Neural progenitor cell (in vitro differentiated cells): ENCODE measurements around the gene PRKAG3. TPM values are rescaled to one million over a fixed set of nuclear protein-coding genes. Genes with fewer than 3 reads are reported as not detected.

Experiments
- DNase-seq: peaks from one replicate; pipeline ENCODE4 v3.0.0-alpha.2; 2016; ENCODE audit warnings: low spot score
- H2AFZ ChIP-seq: fragments of 200-600 bp; sonication (generic); replicated peaks from 2 replicates; pipeline ENCODE4 v1.6.1; 2016; ENCODE audit warnings: antibody characterized with exemption
- H3F3A ChIP-seq: fragments of 200-600 bp; sonication (generic); 2 replicates; pipeline ENCODE4 v1.6.1; 2016; ENCODE audit warnings: antibody characterized with exemption, low read depth
- H3K27ac ChIP-seq: fragments of 200-600 bp; sonication (generic); 2 replicates; pipeline ENCODE4 v1.5.1; 2016; ENCODE audit warnings: mild to moderate bottlenecking
- H3K27me3 ChIP-seq: fragments of 200-600 bp; sonication (generic); 2 replicates; pipeline ENCODE4 v1.6.1; 2016; ENCODE audit warnings: mild to moderate bottlenecking, moderate library complexity
- H3K36me3 ChIP-seq: fragments of 200-600 bp; sonication (generic); 2 replicates; pipeline ENCODE4 v1.5.1; 2016
- H3K4me1 ChIP-seq: fragments of 200-600 bp; sonication (generic); 2 replicates; pipeline ENCODE4 v1.6.1; 2016; ENCODE audit warnings: mixed run types
- H3K4me2 ChIP-seq: fragments of 200-600 bp; sonication (generic); 2 replicates; pipeline ENCODE4 v1.6.1; 2016
- H3K4me3 ChIP-seq: fragments of 200-600 bp; sonication (generic); 2 replicates; pipeline ENCODE4 v1.5.1; 2016
- H3K79me2 ChIP-seq: fragments of 200-600 bp; sonication (generic); 2 replicates; pipeline ENCODE4 v1.6.1; 2016; ENCODE audit warnings: low read depth
- H3K9ac ChIP-seq: fragments of 200-600 bp; sonication (generic); 2 replicates; pipeline ENCODE4 v1.6.1; 2016
- H3K9me3 ChIP-seq: fragments of 200-600 bp; sonication (generic); 2 replicates; pipeline ENCODE4 v1.5.1; 2016; ENCODE audit warnings: low read depth
- H4K20me1 ChIP-seq: fragments of 200-600 bp; sonication (generic); 2 replicates; pipeline ENCODE4 v1.6.1; 2016; ENCODE audit warnings: low read depth
- H3K27ac Mint-ChIP-seq: 3 replicates; pipeline ENCODE4 v1.8.0; 2021; ENCODE audit warnings: mixed read lengths
- H3K27me3 Mint-ChIP-seq: 2 replicates; pipeline ENCODE4 v1.8.0; 2022; ENCODE audit warnings: low read depth, mild to moderate bottlenecking, inconsistent platforms, moderate library complexity, mixed read lengths; ENCODE audit not compliant: insufficient read depth
- H3K36me3 Mint-ChIP-seq: 3 replicates; pipeline ENCODE4 v1.8.0; 2021; ENCODE audit warnings: mixed read lengths
- H3K4me1 Mint-ChIP-seq: 3 replicates; pipeline ENCODE4 v1.8.0; 2021; ENCODE audit warnings: mixed read lengths
- H3K4me3 Mint-ChIP-seq: 3 replicates; pipeline ENCODE4 v1.8.0; 2021; ENCODE audit warnings: mild to moderate bottlenecking, moderate library complexity, mixed read lengths
- H3K9me3 Mint-ChIP-seq: 3 replicates; pipeline ENCODE4 v1.8.0; 2020; ENCODE audit warnings: mixed read lengths
- EZH2 ChIP-seq: fragments of 200-600 bp; sonication (generic); IDR thresholded peaks from 2 replicates; pipeline ENCODE4 v1.6.1; 2017; ENCODE audit warnings: antibody characterized with exemption, mild to moderate bottlenecking, moderate library complexity
- EZH2phosphoT487 ChIP-seq: fragments of 200-600 bp; sonication (generic); IDR thresholded peaks from 2 replicates; pipeline ENCODE4 v1.6.1; 2017; ENCODE audit warnings: antibody characterized with exemption
- total RNA-seq: library from RNA; depleted of rRNA; stranded (reverse); fragments of >200 nt; gene quantifications from 2 replicates; pipeline ENCODE4 v1.2.3, GENCODE V29; 2015; ENCODE audit warnings: low replicate concordance
- TF ChIP-seq, protein P1 (sequence below): fragments of 200-600 bp; sonication (generic); IDR thresholded peaks from 2 replicates; pipeline ENCODE4 v1.5.1; 2017; ENCODE audit warnings: antibody characterized with exemption, mild to moderate bottlenecking

The PRKAG3 gene
- total RNA-seq, 1 donor from 2014 or later = not detected

DNA sequence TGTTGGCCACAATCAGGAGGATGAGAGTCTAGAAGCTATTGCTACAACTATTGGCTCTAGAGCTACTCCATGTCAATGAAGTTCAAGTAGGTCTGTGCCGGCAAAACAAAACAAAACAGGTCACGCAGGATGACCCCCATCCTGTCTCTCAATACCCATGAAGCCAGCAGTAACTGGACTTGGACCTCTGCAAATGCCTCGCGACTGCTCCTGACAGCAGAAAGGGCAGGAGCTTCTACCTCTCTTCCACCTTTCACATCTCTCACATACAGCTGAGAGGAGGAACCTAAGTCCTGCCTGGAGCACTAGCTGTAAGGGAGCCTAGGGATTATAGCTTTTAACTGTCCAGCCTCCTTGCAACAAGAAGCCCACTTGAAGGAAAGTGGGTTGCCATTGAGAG lies 16.0 kb downstream of the PRKAG3 start:
- Histone ChIP-seq H3K36me3 (no peaks in the 10 kb centered on the region), H3F3A (no peaks in the 10 kb centered on the region), H3K9ac (no peak overlapping the region), H3K27me3 (no peaks in the 10 kb centered on the region), H3K9me3 (no peaks in the 10 kb centered on the region), H3K4me1 (no peaks in the 10 kb centered on the region), H3K27ac (no peak overlapping the region), H3K4me3 (no peak overlapping the region), H3K79me2 (no peaks in the 10 kb centered on the region), H4K20me1 (no peaks in the 10 kb centered on the region), H3K4me2 (no peak overlapping the region), H2AFZ (no peak overlapping the region)
- Mint-ChIP-seq H3K27ac (no peak overlapping the region), H3K36me3 (no peaks in the 10 kb centered on the region), H3K9me3 (no peaks in the 10 kb centered on the region), H3K27me3 (peaks cover 3% of the 10 kb centered on the region), H3K4me3 (no peak overlapping the region), H3K4me1 (no peaks in the 10 kb centered on the region)
- no peak for TF ChIP-seq EZH2
- no peak for TF ChIP-seq EZH2phosphoT487
- TF ChIP-seq, protein P1, sequence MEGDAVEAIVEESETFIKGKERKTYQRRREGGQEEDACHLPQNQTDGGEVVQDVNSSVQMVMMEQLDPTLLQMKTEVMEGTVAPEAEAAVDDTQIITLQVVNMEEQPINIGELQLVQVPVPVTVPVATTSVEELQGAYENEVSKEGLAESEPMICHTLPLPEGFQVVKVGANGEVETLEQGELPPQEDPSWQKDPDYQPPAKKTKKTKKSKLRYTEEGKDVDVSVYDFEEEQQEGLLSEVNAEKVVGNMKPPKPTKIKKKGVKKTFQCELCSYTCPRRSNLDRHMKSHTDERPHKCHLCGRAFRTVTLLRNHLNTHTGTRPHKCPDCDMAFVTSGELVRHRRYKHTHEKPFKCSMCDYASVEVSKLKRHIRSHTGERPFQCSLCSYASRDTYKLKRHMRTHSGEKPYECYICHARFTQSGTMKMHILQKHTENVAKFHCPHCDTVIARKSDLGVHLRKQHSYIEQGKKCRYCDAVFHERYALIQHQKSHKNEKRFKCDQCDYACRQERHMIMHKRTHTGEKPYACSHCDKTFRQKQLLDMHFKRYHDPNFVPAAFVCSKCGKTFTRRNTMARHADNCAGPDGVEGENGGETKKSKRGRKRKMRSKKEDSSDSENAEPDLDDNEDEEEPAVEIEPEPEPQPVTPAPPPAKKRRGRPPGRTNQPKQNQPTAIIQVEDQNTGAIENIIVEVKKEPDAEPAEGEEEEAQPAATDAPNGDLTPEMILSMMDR = no peak
- DNase-seq = no peak

- H3K36me3 Mint-ChIP-seq = no peaks in the 10 kb centered on the region
- no peak for TF ChIP-seq EZH2phosphoT487
- TF ChIP-seq EZH2 = no peak
- no peak overlapping the region for H3K4me3 Mint-ChIP-seq
- no peak overlapping the region for H3K27ac Mint-ChIP-seq
- no peak overlapping the region for H3K9ac ChIP-seq
- no peaks in the 10 kb centered on the region for H3K27me3 ChIP-seq
- H3K9me3 Mint-ChIP-seq = no peaks in the 10 kb centered on the region
- H4K20me1 ChIP-seq = no peaks in the 10 kb centered on the region
- H3K79me2 ChIP-seq = no peaks in the 10 kb centered on the region
- H3K4me1 ChIP-seq = no peaks in the 10 kb centered on the region
- no peak overlapping the region for H3K4me2 ChIP-seq
- H3K36me3 ChIP-seq = no peaks in the 10 kb centered on the region
- no peak overlapping the region for H2AFZ ChIP-seq
- H3K4me1 Mint-ChIP-seq = no peaks in the 10 kb centered on the region
- H3K9me3 ChIP-seq = no peaks in the 10 kb centered on the region
- no peak overlapping the region for H3K27ac ChIP-seq
- H3F3A ChIP-seq = no peaks in the 10 kb centered on the region
- H3K4me3 ChIP-seq = no peak overlapping the region
- no peak for DNase-seq
- peaks cover 3% of the 10 kb centered on the region for H3K27me3 Mint-ChIP-seq
These were observed 16.4 kb downstream of the PRKAG3 start for GRCh38 chr2:218815244-218815637.

DNA sequence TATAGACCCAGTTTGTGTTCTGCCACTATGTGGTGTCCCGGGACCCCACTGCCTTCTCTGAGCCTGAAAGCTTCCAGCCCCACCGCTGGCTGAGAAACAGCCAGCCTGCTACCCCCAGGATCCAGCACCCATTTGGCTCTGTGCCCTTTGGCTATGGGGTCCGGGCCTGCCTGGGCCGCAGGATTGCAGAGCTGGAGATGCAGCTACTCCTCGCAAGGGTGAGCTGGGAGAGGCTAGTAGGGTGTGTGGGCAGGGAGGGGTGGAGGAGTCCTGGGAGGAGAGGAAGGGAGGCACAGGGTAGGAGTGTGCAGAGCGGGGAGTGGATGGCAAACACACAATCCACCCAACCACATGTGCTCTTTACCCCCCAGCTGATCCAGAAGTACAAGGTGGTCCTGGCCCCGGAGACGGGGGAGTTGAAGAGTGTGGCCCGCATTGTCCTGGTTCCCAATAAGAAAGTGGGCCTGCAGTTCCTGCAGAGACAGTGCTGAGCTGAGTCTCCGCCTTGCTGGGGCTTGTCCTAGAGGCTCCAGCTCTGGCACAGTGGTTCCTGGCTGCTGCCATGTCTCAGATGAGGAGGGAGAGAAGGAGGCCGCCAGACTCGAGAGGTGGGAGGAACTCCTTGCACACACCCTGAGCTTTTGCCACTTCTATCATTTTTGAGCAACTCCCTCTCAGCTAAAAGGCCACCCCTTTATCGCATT lies 16.9 kb downstream of the PRKAG3 start:
- Histone ChIP-seq H2AFZ (no peak overlapping the region), H3K4me2 (no peak overlapping the region), H3F3A (no peaks in the 10 kb centered on the region), H3K27me3 (no peaks in the 10 kb centered on the region), H3K36me3 (no peaks in the 10 kb centered on the region), H4K20me1 (no peaks in the 10 kb centered on the region), H3K9ac (no peak overlapping the region), H3K4me1 (no peaks in the 10 kb centered on the region), H3K9me3 (no peaks in the 10 kb centered on the region), H3K79me2 (no peaks in the 10 kb centered on the region), H3K4me3 (no peak overlapping the region), H3K27ac (no peak overlapping the region)
- H3K27me3 Mint-ChIP-seq = peaks cover 3% of the 10 kb centered on the region
- TF ChIP-seq EZH2phosphoT487 = no peak
- no peak for TF ChIP-seq EZH2
- TF ChIP-seq, protein P1 = no peak
- no peak overlapping the region for H3K4me3 Mint-ChIP-seq
- no peaks in the 10 kb centered on the region for H3K4me1 Mint-ChIP-seq
- no peaks in the 10 kb centered on the region for H3K9me3 Mint-ChIP-seq
- no peaks in the 10 kb centered on the region for H3K36me3 Mint-ChIP-seq
- no peak overlapping the region for H3K27ac Mint-ChIP-seq
- DNase-seq = no peak

- Histone ChIP-seq H3K9ac (no peak overlapping the region), H3K79me2 (no peaks in the 10 kb centered on the region), H3K4me2 (no peak overlapping the region), H3F3A (no peaks in the 10 kb centered on the region), H3K4me1 (no peaks in the 10 kb centered on the region), H3K9me3 (no peaks in the 10 kb centered on the region), H3K4me3 (no peak overlapping the region), H3K36me3 (no peaks in the 10 kb centered on the region), H3K27ac (no peak overlapping the region), H3K27me3 (no peaks in the 10 kb centered on the region), H4K20me1 (no peaks in the 10 kb centered on the region), H2AFZ (no peak overlapping the region)
- Mint-ChIP-seq H3K4me1 (no peaks in the 10 kb centered on the region), H3K27me3 (peaks cover 3% of the 10 kb centered on the region), H3K9me3 (no peaks in the 10 kb centered on the region), H3K27ac (no peak overlapping the region), H3K36me3 (no peaks in the 10 kb centered on the region), H3K4me3 (no peak overlapping the region)
- no peak for DNase-seq
- TF ChIP-seq EZH2phosphoT487 (no peak), EZH2 (no peak)
- TF ChIP-seq, protein P1 = no peak
These were observed 17.7 kb downstream of the PRKAG3 start for GRCh38 chr2:218813771-218814460.
